Activated CD8-positive, alpha-beta T cell treated with anti-CD3 and anti-CD28 coated beads for 36 hours (primary cell): ENCODE data around the gene TCAIM. TPM values are rescaled to one million over a fixed set of nuclear protein-coding genes. Genes with fewer than 3 reads are reported as not detected.

Experiments used
- ATAC-seq: fragments of 200-7000 bp; cut with Tn5 transposase; one replicate; pipeline ENCODE4 v1.10.0; 2021; ENCODE audit warnings: mild to moderate bottlenecking, moderate library complexity
- CTCF ChIA-PET: fragments of 350-600 bp; sonication (Branson Sonifier 250); formaldehyde crosslinking; loops from one replicate; lab custom pipeline; 2021; ENCODE audit warnings: antibody characterized with exemption; lab: Charles Lee
- POLR2A ChIA-PET: fragments of 350-600 bp; sonication (Branson Sonifier 250); formaldehyde crosslinking; loops from one replicate; lab custom pipeline; 2021; ENCODE audit warnings: antibody characterized with exemption; lab: Charles Lee
- DNase-seq: peaks from one replicate; pipeline ENCODE4 v3.0.0-alpha.2; 2020
- H3K27ac Mint-ChIP-seq: one replicate; pipeline ENCODE4 v1.8.0; 2021; ENCODE audit warnings: mild to moderate bottlenecking, mixed read lengths
- H3K27me3 Mint-ChIP-seq: one replicate; pipeline ENCODE4 v1.8.0; 2021; ENCODE audit warnings: mixed read lengths
- H3K36me3 Mint-ChIP-seq: one replicate; pipeline ENCODE4 v1.8.0; 2021; ENCODE audit warnings: low read depth, mixed read lengths
- H3K4me1 Mint-ChIP-seq: one replicate; pipeline ENCODE4 v1.8.0; 2021; ENCODE audit warnings: low read depth, mixed read lengths
- H3K4me3 Mint-ChIP-seq: one replicate; pipeline ENCODE4 v1.8.0; 2021; ENCODE audit warnings: mild to moderate bottlenecking, moderate library complexity, mixed read lengths
- H3K9me3 Mint-ChIP-seq: one replicate; pipeline ENCODE4 v1.8.0; 2021; ENCODE audit warnings: mixed read lengths
- CTCF ChIP-seq: fragments of 200-600 bp; IDR thresholded peaks from one replicate; pipeline ENCODE4 v1.8.0; 2022; ENCODE audit warnings: antibody characterized with exemption, mild to moderate bottlenecking
- intact Hi-C: fragments of 100-400 bp; cut with micrococcal nuclease; formaldehyde crosslinking; loops from one replicate; pipeline ENCODE4 v1.10.0; 2022
- total RNA-seq, 2 experiments: library from RNA; stranded (reverse); gene quantifications; one replicate each; pipeline ENCODE4 v1.2.3, GENCODE V29; 2021

TCAIM gene
- total RNA-seq, 2 experiments from 2014 or later = 14.3 to 15.1 TPM

GRCh38 chr3:44323341-44323955 lies 15.1 kb upstream of the TCAIM start:
- CTCF ChIA-PET = interaction anchor here (0.6 to 1.6 kb wide), 14 partner anchors 8 to 589 kb away, joined by 3 to 11 read pairs (median 3); partner anchors contain the start of gene TCAIM
- no peak overlapping the region for H3K4me3 Mint-ChIP-seq
- DNase-seq (peak; percentile 77), ATAC-seq (no peak)
- POLR2A ChIA-PET = no interaction called here
- no peaks in the 10 kb centered on the region for H3K9me3 Mint-ChIP-seq
- no peaks in the 10 kb centered on the region for H3K36me3 Mint-ChIP-seq
- H3K27ac Mint-ChIP-seq = no peak overlapping the region
- intact Hi-C loops = loop anchor here (10.0 kb wide), 1 partner anchor 201 kb away; no protein-coding TSS in a partner anchor
- H3K27me3 Mint-ChIP-seq = peaks cover 4% of the 10 kb centered on the region
- peak; percentile 82 for TF ChIP-seq CTCF
- H3K4me1 Mint-ChIP-seq = no peaks in the 10 kb centered on the region

- Mint-ChIP-seq H3K27me3 (peaks cover 8% of the 10 kb centered on the region), H3K9me3 (no peaks in the 10 kb centered on the region), H3K36me3 (no peaks in the 10 kb centered on the region), H3K27ac (no peak overlapping the region), H3K4me3 (no peak overlapping the region), H3K4me1 (no peaks in the 10 kb centered on the region)
- no peak for ATAC-seq
- intact Hi-C loops = loop anchor here (10.0 kb wide), 1 partner anchor 200 kb away; no protein-coding TSS in a partner anchor
- ChIA-PET POLR2A (no interaction called here), CTCF (interaction anchor here (0.9 to 1.6 kb wide), 7 partner anchors 11 to 588 kb away, joined by 3 to 11 read pairs (median 4); partner anchors contain the start of gene TCAIM)
- TF ChIP-seq CTCF = no peak
- no peak for DNase-seq
These were observed 14.0 kb upstream of the TCAIM start for GRCh38 chr3:44324584-44324983.

GRCh38 chr3:44326019-44326418 lies 12.5 kb upstream of the TCAIM start:
- DNase-seq = no peak
- no peaks in the 10 kb centered on the region for H3K4me1 Mint-ChIP-seq
- H3K27ac Mint-ChIP-seq = no peak overlapping the region
- no peak for TF ChIP-seq CTCF
- CTCF ChIA-PET = no interaction called here
- peaks cover 7% of the 10 kb centered on the region for H3K27me3 Mint-ChIP-seq
- POLR2A ChIA-PET = no interaction called here
- H3K4me3 Mint-ChIP-seq = no peak overlapping the region
- intact Hi-C loops = loop anchor here (10.0 kb wide), 1 partner anchor 199 kb away; no protein-coding TSS in a partner anchor
- H3K9me3 Mint-ChIP-seq = no peaks in the 10 kb centered on the region
- no peak for ATAC-seq
- no peaks in the 10 kb centered on the region for H3K36me3 Mint-ChIP-seq

- no peak for TF ChIP-seq CTCF
- ChIA-PET CTCF (interaction anchor here (0.7 kb wide), 1 partner anchor 71 kb away, joined by 3 read pairs; no protein-coding TSS in a partner anchor), POLR2A (no interaction called here)
- H3K27ac Mint-ChIP-seq = no peak overlapping the region
- no peaks in the 10 kb centered on the region for H3K4me1 Mint-ChIP-seq
- no peak overlapping the region for H3K4me3 Mint-ChIP-seq
- H3K27me3 Mint-ChIP-seq = peaks cover 7% of the 10 kb centered on the region
- no peaks in the 10 kb centered on the region for H3K36me3 Mint-ChIP-seq
- intact Hi-C loops = loop anchor here (10.0 kb wide), 1 partner anchor 198 kb away; no protein-coding TSS in a partner anchor
- no peak for DNase-seq
- ATAC-seq = no peak
- no peaks in the 10 kb centered on the region for H3K9me3 Mint-ChIP-seq
These were observed 12.1 kb upstream of the TCAIM start for GRCh38 chr3:44326515-44326914.

GRCh38 chr3:44329946-44330345 lies 8.6 kb upstream of the TCAIM start:
- POLR2A ChIA-PET = no interaction called here
- TF ChIP-seq CTCF = no peak
- no peak for DNase-seq
- Mint-ChIP-seq H3K4me1 (no peaks in the 10 kb centered on the region), H3K36me3 (no peaks in the 10 kb centered on the region), H3K4me3 (no peak overlapping the region), H3K27ac (no peak overlapping the region), H3K27me3 (peaks cover 12% of the 10 kb centered on the region), H3K9me3 (no peaks in the 10 kb centered on the region)
- CTCF ChIA-PET = interaction anchor here (1.8 kb wide), 1 partner anchor 16 kb away, joined by 4 read pairs; no protein-coding TSS in a partner anchor
- intact Hi-C loops = loop anchor here (10.0 kb wide), 1 partner anchor 195 kb away; no protein-coding TSS in a partner anchor
- ATAC-seq = no peak
